ENCODE data around the gene FAM83G. TPM values are rescaled to one million over a fixed set of nuclear protein-coding genes. Genes with fewer than 3 reads are reported as not detected.
A peak's percentile ranks its signal among the peaks of the same experiment; 100 is the strongest.
"Not testable (repeated sequence)": the region's sequence is repeated elsewhere in the genome, so short reads cannot be mapped to it uniquely, and the experiment has no call there.

The FAM83G gene
- total RNA-seq, 1 donor from 2014 or later = 1.8 TPM

GRCh38 chr17:18960803-18961511 lies 43.6 kb downstream of the FAM83G start:
- intact Hi-C loops (cut with DNase I) = no loop called here
- peak; percentile 90 for DNase-seq (ENCODE audit: low spot score)
- peak; percentile 91 for ATAC-seq

- no peak for DNase-seq (ENCODE audit: low spot score)
- no peak for ATAC-seq
- intact Hi-C loops (cut with DNase I) = no loop called here
Measured at GRCh38 chr17:18960241-18960665, 44.3 kb downstream of the FAM83G start.

GRCh38 chr17:18959845-18960240 lies 44.7 kb downstream of the FAM83G start:
- ATAC-seq (no peak), DNase-seq (ENCODE audit: low spot score) (no peak)
- intact Hi-C loops (cut with DNase I) = no loop called here

- DNase-seq (ENCODE audit: low spot score) (no peak), ATAC-seq (no peak)
- intact Hi-C loops (cut with DNase I) = no loop called here
Measured at GRCh38 chr17:18959071-18959844, 45.3 kb downstream of the FAM83G start.

- intact Hi-C loops (cut with DNase I) = no loop called here
- ATAC-seq = no peak
- no peak for DNase-seq (ENCODE audit: low spot score)
Measured at GRCh38 chr17:18958611-18959010, 46.0 kb downstream of the FAM83G start.

- DNase-seq (ENCODE audit: low spot score) (no peak), ATAC-seq (no peak)
- intact Hi-C loops (cut with DNase I) = no loop called here
Measured at GRCh38 chr17:18957831-18958230, 46.7 kb downstream of the FAM83G start.

GRCh38 chr17:18956581-18956980 lies 48.0 kb downstream of the FAM83G start:
- ATAC-seq (no peak), DNase-seq (ENCODE audit: low spot score) (no peak)
- intact Hi-C loops (cut with DNase I) = no loop called here

GRCh38 chr17:18956021-18956420 lies 48.5 kb downstream of the FAM83G start:
- ATAC-seq; DNase-seq (ENCODE audit: low spot score); intact Hi-C loops (cut with DNase I): not testable (repeated sequence)

GRCh38 chr17:18955009-18955408 lies 49.6 kb downstream of the FAM83G start:
- intact Hi-C loops (cut with DNase I) = no loop called here
- no peak for ATAC-seq
- DNase-seq (ENCODE audit: low spot score) = no peak

- intact Hi-C loops (cut with DNase I) = no loop called here
- DNase-seq (ENCODE audit: low spot score) = no peak
- no peak for ATAC-seq
Measured at GRCh38 chr17:18954321-18954720, 50.2 kb downstream of the FAM83G start.

GRCh38 chr17:18953231-18953728 lies 51.3 kb downstream of the FAM83G start:
- DNase-seq (ENCODE audit: low spot score) (no peak), ATAC-seq (no peak)
- intact Hi-C loops (cut with DNase I) = no loop called here

- intact Hi-C loops (cut with DNase I) = no loop called here
- ATAC-seq (no peak), DNase-seq (ENCODE audit: low spot score) (no peak)
Measured at GRCh38 chr17:18951941-18952842, 52.4 kb downstream of the FAM83G start, which contains the start of gene SLC5A10. Gene SLC5A10 (plus strand): TSS chr17:18952165. CDS start chr17:18952206, 41 bp downstream.

- DNase-seq (ENCODE audit: low spot score) (no peak), ATAC-seq (no peak)
- intact Hi-C loops (cut with DNase I) = no loop called here
Measured at GRCh38 chr17:18950944-18951905, 53.3 kb downstream of the FAM83G start.

- no peak for ATAC-seq
- no peak for DNase-seq (ENCODE audit: low spot score)
- intact Hi-C loops (cut with DNase I) = no loop called here
Measured at GRCh38 chr17:18950346-18950745, 54.2 kb downstream of the FAM83G start.

GRCh38 chr17:18949566-18949965 lies 55.0 kb downstream of the FAM83G start:
- intact Hi-C loops (cut with DNase I) = no loop called here
- ATAC-seq = no peak

GRCh38 chr17:18948476-18949006 lies 56.0 kb downstream of the FAM83G start:
- no peak for ATAC-seq
- no peak for DNase-seq (ENCODE audit: low spot score)
- intact Hi-C loops (cut with DNase I) = no loop called here

More at GRCh38 chr17:18949566-18949965, 55.0 kb downstream of the FAM83G start:
- DNase-seq (ENCODE audit: low spot score) = no peak

GRCh38 chr17:18947866-18948265 lies 56.7 kb downstream of the FAM83G start:
- no peak for ATAC-seq
- no peak for DNase-seq (ENCODE audit: low spot score)
- intact Hi-C loops (cut with DNase I) = no loop called here

GRCh38 chr17:18946536-18946935 lies 58.0 kb downstream of the FAM83G start:
- intact Hi-C loops (cut with DNase I) = no loop called here
- ATAC-seq = no peak

More at GRCh38 chr17:18946536-18946935, 58.0 kb downstream of the FAM83G start:
- no peak for DNase-seq (ENCODE audit: low spot score)

All from sciatic nerve (tissue), 2 donors.